Activated CD4-positive, alpha-beta T cell treated with anti-CD3 and anti-CD28 coated beads, Interleukin-2, amount 50 U/mL, for 48 hours (primary cell): Measurements from ENCODE around the gene SNX9.
A peak's percentile ranks its signal among the peaks of the same experiment; 100 is the strongest.
"Not testable (repeated sequence)": the region's sequence is repeated elsewhere in the genome, so short reads cannot be mapped to it uniquely, and the experiment has no call there.

Experiments used
- DNase-seq, 2 experiments: peaks; one replicate each; pipeline ENCODE4 v3.0.0-alpha.2; 2020

SNX9 gene

DNA sequence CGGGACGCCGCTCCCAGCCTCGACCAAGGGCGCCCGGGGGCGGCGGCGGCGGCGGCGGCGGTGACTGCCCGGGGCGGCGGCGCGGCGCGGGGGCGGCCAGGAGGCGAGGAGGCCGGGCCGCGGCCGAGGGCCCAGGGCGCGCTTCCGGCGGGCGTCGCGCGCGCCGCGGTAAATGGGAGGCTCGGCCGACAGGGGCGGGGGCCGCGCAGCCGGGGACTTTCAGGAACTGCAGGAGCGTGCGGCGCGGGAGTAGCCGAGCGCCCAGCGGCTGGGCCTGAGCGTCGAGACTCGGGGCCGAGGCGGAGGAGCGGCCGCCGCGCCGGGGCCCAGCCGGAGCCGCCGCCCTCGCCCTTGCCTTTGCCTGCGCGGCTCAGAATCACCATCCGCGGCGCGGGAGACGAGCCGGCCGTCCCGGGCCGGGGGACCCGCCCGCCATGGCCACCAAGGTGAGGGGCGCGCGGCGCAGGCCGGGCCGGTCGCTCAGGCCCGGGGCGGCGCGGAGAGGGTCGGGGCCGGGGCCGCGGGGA lies at the start of gene SNX9:
TSS of gene SNX9 (plus strand) at position 246 of the 527 bp plus-strand sequence. CDS start at position 435, 189 bp downstream.
- peak; percentile 67 to 73 for DNase-seq

DNA sequence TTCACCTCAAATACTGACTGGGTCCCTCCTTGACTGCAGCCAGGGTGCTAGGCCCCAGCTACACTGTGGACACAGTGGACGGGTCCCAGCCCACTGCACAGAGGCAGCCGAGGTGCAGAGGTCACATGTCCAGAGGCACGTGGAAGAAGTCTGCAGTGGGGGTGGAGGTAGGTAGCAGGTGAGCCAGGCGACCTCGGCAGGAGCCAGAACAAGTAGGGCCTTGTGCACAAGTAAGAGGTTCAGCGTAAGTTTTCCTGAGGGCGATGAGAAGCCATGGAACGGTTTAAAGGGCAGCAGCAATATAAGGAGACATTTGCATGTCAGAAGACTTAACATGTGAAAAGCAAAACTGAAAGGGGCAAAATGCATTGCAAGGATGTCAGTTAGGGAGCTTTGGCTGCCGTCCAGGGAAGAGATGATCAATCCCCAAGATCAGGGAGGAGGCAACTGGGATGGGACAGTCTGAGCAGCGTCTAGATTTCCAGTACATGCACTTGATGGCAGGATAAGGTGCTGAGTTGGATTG lies 49.7 kb upstream of the SNX9 start:
- no peak for DNase-seq

DNA sequence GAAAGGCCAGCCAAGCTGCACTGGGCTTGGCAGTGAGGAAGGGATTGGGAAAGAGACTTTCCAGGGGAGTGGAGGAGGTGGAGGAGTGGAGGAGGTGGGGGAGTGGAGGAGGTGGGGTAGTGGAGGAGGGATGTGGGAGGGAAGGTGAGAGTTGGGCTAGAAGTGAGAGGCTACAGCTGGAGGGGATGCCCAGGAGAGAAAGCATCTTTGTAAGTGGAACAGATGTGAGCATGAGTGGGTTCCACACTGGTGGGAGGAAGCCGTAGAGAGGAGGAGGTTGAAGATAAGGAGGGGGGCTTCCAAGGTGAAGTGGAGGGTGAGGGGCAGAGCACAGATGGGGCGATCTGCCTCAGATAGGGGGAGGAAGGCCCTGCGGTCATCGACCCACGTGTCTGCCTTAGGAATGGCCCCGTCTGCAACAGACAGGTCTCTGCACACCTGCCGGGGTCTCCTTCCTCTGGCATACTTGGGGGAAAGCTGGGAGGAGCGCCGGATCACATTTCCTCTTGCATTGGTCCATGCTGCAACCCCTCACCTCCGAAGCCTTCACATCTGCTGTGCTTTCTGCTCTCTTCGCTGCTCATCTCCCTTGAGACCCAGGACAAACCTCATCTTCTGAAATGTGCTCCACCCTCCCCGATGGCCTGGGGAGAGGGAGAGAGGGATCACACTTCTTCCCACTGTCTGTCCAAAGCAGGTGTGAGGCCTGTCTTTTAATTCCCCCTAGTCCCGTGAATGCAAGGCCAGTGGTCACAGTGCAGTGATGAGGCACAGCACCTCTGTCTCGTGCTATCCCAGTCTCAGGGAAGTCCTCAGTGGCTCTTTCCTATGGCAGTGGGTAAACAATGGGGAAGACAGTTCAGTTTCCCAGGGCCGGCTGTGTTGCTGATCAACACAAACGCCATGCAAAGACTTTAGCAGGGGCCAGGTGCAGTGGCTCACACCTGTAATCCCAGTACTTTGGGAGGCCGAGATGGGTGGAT lies 48.6 kb upstream of the SNX9 start:
- no peak for DNase-seq

DNA sequence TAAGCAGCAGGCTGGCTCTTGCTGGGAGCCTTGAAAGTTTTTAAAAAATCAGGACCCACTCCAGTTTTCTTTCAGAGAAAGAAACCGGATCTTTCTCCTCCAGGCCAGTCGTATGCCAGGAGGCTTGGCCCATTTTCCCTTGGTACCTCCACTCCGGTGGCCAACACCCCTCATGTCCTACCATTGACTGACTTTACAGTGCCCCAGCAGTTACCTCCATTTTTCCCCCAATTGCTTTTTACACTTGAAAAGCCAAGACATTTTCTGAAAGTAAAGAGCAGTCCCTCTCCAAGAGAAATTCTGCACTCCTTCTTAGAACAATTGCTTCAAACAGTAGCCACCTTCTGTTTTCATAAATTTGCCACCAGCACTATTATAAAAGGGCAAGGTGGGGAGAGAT lies 47.7 kb upstream of the SNX9 start:
- no peak for DNase-seq

DNA sequence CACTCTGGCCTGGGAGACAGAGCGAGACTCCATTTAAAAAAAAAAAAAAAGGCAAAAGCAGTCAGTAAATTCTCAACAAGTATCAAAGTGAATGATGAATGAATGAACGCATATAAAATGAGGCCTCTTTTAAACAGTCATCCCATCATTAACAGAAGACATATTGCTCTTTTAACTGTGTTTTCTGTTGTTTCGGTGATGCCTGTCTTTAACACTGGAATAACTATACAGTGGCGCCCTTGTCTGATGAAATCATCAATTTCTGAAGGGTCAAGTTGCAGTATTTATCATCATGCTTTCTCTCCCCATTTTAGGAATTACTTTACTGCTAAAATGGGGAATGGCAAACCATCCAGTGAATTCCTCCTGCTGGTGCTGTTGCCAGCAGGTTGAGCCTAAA lies 45.7 kb upstream of the SNX9 start:
- no peak for DNase-seq

DNA sequence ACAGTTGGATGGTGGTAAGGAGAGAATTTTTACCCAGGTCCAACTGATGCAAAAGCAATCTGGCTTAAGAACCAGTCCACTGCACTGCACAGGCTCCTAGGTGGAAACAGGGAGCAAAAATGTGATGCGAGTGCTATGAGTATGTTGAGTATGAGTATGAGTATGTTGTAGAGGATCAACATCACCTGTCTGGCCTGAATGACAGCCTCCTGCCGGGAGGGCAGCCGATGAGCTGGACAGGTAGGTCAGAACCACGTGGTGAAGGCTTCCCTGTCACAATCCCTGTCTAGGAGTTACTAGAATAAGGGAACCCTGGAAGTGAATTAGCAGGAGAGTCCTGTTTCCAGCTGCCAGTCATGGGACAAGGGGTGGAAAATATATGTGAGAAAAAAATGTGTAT lies 44.3 kb upstream of the SNX9 start:
- no peak for DNase-seq

DNA sequence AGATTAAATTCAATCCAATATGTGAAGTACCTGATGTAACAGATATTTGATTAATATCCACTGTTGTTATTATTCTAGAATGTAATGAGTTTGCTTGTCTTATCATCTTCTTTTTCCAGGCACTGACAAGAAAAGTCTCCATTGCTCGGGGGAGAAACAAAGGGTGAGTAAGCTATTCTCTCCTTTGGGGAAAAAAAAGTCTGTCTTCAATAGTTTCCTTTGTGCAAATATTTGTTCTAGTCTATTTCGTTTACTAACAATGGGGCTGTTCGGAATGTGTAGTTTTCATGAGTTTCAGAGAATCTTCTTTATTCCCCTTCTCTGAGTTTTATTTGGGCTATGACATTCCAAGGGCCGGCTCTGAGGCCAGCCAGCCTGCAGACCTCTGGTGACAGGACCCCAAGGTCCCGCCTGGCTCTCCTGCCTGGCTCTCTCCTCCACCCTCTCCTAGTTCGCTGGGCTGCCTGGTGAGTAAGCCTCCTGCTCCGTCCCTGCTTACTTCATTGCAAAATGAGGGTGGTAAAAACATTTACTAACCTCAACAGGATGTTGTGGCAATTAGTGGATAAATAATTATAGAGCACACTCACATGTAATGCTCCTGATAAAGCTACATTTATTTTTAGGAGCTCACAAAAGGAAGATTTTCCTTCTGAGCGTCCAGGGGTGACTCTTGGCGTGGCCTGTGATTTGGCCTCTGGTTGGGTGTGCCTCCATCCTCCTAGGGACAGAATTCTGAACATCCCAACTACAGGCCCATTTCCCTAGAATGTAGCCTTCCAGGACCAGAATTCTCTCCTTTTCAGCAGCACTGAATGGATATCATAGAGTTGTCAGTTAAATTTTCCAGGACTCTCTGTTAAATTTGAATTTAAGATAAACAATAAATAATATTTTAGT lies 43.1 kb upstream of the SNX9 start:
- no peak for DNase-seq

DNA sequence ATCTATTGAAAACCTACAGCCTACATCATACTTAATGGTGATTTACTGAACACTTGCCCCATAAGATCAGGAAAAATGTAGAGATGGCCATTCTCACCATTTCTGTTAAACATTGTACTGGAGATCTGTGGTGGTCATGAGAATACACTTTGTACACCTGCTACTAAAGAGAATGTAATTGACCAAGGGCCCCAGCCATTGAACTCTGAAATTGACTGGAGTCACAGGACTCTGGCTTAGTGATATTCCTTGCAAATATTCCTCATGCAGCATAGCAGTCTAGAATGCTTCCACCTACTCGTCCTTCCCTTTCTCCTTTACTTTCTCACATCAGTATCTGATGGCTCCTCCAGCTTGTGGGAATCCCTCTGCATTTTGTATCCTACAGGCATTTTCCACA lies 37.4 kb upstream of the SNX9 start:
- DNase-seq = no peak

DNA sequence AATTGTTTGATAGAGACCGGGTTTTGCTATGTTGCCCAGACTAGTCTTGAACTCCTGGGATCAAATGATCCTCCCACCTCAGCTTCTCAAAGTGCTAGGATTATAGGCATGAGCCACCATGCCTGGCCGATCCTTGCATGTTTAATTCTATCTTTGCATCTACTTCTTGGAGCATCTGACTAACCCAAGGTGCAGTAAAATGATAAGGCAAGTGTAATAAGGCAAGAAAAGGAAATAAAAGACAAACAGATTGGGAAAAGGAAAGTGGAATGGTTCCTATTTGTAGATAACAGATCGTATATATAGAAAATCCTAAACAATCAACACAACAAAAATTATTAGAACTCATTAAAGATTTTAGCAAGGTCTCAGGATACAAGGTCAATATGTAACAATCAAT lies 36.8 kb upstream of the SNX9 start:
- DNase-seq = no peak

DNA sequence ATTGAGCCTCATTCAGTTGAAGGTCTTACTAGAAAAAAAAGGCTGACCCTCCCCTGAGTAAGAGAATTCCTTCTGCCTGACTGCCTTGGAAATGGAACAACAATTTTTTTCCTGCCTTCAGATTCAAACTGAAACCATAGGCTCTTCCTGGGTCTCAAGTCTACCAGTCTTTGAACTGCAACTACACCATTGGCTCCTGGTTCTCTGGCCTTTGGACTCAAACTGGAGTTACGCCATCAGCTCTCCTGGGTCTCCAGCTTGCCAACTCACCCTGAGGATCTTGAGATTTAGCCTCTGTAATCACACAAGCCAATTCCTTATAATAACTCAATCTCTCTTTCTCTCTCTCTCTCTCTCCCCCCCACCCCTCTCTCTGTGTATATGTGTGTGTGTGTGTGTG lies 36.0 kb upstream of the SNX9 start:
- DNase-seq = no peak

DNA sequence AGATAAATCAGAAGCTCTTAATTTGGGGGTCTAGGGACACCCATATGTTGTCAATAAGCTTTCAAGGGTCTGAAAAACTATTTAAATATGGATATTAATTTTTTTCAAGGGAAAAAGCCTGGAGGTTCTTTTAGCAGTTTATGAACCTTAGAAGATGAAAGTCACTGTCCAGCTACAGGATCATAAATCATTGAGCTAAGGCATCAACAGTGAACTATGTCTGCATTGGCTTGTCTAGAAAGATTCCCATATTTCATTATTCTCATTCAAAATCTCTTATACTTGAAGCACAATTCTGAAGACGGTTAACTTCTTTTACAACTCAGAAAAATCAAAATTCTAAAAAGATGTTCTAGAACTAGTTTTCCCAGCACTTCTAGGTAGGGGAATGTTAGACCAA lies 34.9 kb upstream of the SNX9 start:
- no peak for DNase-seq

DNA sequence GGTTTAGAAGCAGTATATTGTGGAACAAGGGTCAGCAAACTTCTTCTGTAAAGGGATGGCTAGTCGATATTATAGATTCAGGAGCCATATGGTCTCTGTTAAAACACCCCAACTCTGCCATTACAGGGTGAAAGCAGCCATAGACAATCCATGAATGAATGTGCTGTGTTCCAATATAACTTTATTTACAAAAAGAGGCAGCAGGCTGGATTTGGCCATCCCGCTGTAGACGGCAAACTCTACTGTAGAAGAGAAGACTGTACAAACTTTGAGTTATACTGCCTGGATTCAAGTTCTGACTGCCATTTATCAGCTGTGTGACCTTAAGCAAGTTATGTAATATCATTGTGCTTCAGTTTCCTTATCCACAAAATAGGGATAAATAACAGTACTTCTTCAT lies 33.7 kb upstream of the SNX9 start:
- no peak for DNase-seq

DNA sequence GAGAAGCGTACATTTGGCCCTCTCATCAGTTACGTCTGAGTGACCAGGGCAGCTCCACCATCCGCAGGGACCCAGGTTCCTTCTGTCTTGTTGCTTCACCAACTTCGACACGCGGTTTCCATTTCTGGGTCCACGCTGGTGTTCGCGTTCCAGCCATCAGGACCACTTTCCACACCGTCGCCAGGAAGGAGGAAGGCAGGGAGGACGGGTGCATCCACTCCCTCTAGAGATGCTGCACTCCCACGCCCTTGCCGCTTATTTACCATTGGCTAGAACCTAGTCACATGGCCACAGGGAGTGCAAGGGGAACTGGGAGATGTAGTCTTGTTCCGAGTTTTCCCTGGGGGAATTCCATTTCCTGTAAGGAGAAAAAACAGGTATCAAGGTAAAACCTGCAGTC lies 33.2 kb upstream of the SNX9 start:
- no peak for DNase-seq

DNA sequence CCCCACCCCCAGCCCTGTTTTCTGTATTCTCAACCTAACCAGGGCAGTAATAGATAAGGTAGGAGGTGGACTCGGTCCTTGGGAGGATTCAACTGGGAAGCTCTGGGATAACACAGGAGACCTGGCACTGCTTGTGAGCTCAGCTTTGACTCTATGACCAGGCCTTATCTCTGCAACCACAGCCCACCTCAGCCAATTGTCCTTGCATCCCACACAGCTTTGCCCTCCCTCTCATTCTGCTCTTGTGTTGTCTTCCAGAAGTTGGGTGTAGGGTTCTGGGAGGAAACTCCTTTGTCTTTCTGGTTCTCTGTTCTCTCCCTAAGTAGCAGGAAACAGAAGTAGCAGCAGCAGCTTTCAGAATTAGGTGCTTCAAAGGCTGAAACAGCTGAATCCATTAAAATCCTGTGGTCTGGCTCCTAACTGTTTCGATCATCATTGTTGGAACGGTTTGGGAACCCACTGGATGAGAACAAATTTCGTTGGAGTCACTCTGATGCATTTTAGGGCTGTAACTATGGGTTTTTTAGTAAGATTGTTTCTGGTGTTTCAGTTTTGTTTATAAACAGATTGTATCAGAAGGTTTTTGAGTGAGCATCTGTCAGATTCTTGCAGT lies 32.4 kb upstream of the SNX9 start:
- DNase-seq = no peak

DNA sequence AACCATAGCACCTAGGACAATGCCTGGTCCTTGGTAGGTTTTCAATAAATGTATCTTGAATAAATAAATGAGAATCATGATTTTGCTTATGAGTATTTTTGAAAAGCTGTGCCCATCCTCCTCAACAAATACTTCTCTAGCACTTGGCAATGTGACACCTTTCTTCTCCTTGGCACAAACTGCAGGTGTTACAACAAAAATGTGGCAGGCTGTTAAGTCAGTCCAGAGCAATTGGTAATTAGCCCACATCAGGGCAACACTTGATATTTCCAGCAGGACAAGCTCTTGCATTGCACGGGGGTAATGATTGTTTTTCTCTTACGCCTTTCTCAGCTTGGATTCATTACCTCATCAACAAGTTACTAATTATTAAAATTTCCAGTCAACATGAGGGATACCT lies 31.6 kb upstream of the SNX9 start:
- no peak for DNase-seq

DNA sequence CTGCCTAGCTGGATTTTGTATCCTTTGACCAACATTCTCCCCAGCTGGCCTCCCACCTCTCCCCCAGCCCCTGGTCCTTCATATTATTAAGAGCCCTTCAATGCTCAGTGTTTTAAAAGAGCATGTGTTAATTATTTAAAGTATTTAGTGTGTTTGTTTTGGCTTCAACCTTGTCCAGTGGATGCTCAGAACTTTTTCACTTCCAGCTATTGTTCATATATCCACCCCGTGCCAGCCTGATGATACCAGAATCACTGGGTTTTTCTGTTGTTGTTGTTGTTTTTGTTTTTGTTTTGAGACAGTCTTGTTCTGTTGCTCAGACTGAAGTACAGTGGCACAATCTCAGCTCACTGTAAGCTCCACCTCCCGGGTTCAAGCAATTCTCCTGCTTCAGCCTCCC lies 30.4 kb upstream of the SNX9 start:
- DNase-seq = no peak

DNA sequence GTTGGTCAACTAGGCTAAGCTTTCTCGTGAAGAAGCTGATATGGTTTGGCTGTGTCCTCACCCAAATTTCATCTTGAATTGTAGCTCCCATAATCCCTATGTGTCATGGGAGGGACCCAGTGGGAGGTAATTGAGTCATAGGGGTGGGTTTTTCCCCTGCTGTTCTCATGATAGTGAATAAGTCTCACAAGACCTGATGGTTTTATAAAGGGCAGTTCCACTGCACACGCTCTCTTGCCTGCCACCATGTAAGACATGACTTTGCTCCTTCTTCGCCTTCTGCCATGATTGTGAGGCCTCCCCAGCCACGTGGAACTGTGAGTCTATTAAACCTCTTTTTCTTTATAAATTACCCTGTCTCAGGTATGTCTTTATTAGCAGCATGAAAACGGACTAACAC lies 29.0 kb upstream of the SNX9 start:
- DNase-seq = not testable (repeated sequence)

DNA sequence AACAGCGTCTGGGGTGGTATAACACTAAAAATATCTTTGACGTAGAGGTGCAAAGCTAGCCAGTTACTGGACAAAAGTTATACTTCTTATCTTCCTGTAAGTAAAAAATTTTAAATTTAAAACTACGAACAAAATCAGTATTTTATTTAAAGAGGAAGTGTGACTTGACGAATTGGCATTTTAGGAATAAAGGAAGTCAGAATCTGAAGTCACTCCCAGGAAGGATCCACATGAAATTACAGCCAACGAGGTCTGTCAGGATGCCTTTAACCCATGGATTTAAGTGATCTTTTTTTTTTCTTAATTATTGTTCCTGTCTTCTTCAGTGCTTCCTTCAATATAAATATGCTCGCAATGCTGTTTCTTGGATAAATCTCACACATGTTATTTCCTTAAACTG lies 27.2 kb upstream of the SNX9 start:
- no peak for DNase-seq

DNA sequence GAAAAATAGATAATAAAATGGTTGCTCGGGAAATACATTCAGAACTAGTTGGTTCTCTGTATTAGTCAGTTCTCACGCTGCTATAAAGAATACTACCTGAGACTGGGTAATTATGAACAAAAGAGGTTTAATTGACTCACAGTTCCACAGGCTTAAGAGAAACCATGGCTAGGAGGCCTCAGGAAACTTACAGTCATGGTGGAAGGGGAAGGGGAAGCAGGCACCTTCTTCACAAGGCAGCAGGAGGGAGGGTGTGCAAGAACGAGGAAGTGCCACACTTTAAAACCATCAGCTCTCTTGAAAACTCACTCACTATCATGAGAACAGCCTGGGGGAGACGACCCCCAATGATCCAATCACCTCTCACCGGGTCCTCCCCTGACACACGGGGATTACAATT lies 24.2 kb upstream of the SNX9 start:
- peak in 1 of 2 experiments; percentile 30 for DNase-seq

DNA sequence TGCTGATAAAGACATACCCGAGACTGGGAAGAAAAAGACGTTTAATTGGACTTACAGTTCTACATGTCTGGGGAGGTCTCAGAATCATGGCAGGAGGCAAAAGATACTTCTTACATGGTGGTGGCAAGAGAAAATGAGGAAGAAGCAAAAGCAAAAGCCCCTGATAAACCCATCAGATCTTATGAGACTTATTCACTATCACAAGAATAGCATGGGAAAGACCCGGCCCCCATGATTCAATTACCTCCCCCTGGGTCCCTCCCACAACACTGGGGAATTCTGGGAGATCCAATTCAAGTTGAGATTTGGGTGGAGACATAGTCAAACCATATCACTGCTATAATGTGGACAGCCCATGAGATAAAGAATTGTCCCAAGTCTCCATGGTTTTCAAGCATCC lies 23.5 kb upstream of the SNX9 start:
- not testable (repeated sequence) for DNase-seq

DNA sequence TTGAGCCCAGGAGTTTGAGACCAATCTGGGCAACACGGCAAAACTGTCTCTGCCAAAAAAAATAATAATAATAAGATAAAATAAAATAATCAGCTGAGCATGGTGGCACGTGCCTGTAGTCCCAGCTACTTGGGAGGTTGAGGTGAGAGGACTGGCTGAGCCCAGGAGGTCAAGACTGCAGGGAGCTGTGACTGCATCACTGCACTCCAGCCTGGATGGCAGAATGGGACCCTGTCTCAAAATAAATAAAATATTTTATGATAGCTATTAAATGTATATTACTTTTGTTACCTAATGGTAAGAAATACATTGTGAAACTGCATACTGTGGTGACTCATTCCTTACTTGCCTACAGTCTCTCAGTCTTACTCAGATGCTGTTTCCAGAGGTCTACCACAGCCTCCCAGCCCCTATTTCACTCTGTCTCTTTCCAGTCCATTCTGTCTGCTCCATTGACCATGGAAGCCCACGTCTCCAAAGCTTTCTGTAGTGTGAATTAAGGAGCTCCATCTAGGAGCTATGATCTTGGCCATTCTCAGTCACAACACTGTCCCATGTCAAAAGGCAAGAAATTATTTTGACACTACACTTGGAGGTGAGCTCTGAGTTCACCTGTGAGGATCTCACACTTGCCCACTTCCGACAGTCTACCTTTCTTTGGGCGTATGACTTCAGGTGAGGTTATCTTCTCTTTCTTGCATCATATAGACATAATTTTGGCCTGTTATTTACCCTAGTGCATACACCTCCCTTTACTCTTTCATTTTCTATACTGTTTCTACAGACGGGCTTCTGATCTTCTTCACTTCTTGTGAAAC lies 22.4 kb upstream of the SNX9 start:
- peak; percentile 33 to 58 for DNase-seq
